IMR-90 (cell line): ENCODE measurements around the gene LTB4R2.

Experiments
- BHLHE40 ChIP-seq: fragments of 150-350 bp; IDR thresholded peaks from 2 replicates; pipeline ENCODE4 v1.6.1; 2016; ENCODE audit warnings: mild to moderate bottlenecking, low read depth, low read length
- CEBPB ChIP-seq: IDR thresholded peaks from 2 replicates; pipeline ENCODE4 v1.6.1; 2012; ENCODE audit warnings: low read depth, low read length, improper control_type of control experiment
- CHD1 ChIP-seq: IDR thresholded peaks from 2 replicates; pipeline ENCODE4 v1.6.1; 2012; ENCODE audit warnings: low read depth, low read length, improper control_type of control experiment
- MAFK ChIP-seq: IDR thresholded peaks from 2 replicates; pipeline ENCODE4 v1.6.1; 2012; ENCODE audit warnings: low read depth, low read length, improper control_type of control experiment
- MXI1 ChIP-seq: IDR thresholded peaks from 2 replicates; pipeline ENCODE4 v1.6.1; 2012; ENCODE audit warnings: low read depth, mild to moderate bottlenecking, low read length, moderate library complexity, borderline replicate concordance
- NFE2L2 ChIP-seq: fragments of 150-350 bp; IDR thresholded peaks from 2 replicates; pipeline ENCODE4 v1.6.1; 2016; ENCODE audit warnings: low read depth, mild to moderate bottlenecking, low read length
- POLR2A ChIP-seq: IDR thresholded peaks from 2 replicates; pipeline ENCODE4 v1.6.1; 2012; ENCODE audit warnings: mild to moderate bottlenecking, low read depth, low read length
- RCOR1 ChIP-seq: IDR thresholded peaks from 2 replicates; pipeline ENCODE4 v1.6.1; 2012; ENCODE audit warnings: mild to moderate bottlenecking, low read length, improper control_type of control experiment; ENCODE audit not compliant: insufficient replicate concordance
- RFX5 ChIP-seq: IDR thresholded peaks from 2 replicates; pipeline ENCODE4 v1.8.0; 2012; ENCODE audit warnings: low read depth, mild to moderate bottlenecking, low read length, moderate library complexity
- SMC3 ChIP-seq: fragments of 150-350 bp; IDR thresholded peaks from 2 replicates; pipeline ENCODE4 v1.6.1; 2016; ENCODE audit warnings: low read depth, mild to moderate bottlenecking, antibody characterized with exemption, low read length, moderate library complexity
- TF ChIP-seq, protein P1 (sequence below): conservative IDR thresholded peaks from 2 replicates; pipeline ENCODE4 v1.5.1; 2012; ENCODE audit warnings: mild to moderate bottlenecking, low read depth, low read length, improper control_type of control experiment

DNA sequence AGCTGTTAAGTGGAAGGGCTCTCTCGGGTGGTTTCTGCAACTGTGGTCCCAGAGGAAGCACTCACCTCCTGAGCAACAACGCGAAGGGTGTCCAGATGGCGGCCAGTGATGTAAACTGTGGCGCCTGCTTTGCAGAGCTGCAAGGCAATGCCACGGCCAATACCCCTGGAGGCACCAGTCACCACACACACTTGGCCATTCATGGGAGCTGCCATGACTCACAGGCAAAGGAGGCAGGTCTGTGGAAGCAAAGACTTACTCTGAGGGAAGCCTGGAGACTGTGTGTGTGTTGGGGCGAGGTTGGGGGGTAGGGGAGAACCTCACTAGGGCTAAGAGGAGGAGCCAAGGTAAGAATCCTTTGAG, 11.1 kb upstream of the LTB4R2 start:
- TF ChIP-seq, protein P1, sequence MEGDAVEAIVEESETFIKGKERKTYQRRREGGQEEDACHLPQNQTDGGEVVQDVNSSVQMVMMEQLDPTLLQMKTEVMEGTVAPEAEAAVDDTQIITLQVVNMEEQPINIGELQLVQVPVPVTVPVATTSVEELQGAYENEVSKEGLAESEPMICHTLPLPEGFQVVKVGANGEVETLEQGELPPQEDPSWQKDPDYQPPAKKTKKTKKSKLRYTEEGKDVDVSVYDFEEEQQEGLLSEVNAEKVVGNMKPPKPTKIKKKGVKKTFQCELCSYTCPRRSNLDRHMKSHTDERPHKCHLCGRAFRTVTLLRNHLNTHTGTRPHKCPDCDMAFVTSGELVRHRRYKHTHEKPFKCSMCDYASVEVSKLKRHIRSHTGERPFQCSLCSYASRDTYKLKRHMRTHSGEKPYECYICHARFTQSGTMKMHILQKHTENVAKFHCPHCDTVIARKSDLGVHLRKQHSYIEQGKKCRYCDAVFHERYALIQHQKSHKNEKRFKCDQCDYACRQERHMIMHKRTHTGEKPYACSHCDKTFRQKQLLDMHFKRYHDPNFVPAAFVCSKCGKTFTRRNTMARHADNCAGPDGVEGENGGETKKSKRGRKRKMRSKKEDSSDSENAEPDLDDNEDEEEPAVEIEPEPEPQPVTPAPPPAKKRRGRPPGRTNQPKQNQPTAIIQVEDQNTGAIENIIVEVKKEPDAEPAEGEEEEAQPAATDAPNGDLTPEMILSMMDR, result no peak
- TF ChIP-seq POLR2A (no peak), RCOR1 (no peak), NFE2L2 (no peak), SMC3 (no peak), MAFK (no peak), BHLHE40 (no peak), MXI1 (no peak), CHD1 (no peak), RFX5 (no peak), CEBPB (no peak)
